ENCODE data around the gene CNTNAP4. TPM values are rescaled to one million over a fixed set of nuclear protein-coding genes. Genes with fewer than 3 reads are reported as not detected.

The CNTNAP4 gene
- total RNA-seq, 6 experiments from 2014 or later = not detected

DNA sequence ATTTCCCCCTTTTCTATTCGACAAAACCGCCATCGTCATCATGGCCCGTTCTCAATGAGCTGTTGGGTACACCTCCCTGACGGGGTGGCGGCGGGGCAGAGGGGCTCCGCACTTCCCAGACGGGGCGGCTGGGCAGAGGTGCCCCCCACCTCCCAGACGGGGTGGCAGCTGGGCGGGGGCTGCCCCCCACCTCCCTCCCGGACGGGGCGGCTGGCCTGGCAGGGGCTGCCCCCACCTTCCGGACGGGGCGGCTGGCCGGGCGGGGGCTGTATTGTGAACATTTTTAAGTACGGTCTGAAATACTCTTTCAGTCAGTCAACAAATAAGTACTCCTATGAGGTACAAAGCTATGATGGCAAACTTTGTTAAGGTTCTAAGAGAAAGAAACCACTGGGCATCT, 222.8 kb downstream of the CNTNAP4 start:
- Mint-ChIP-seq H3K36me3 (ENCODE audit: low read depth) (no peaks in the 10 kb centered on the region), H3K27ac (no peak overlapping the region), H3K4me3 (no peak overlapping the region), H3K9me3 (peaks cover 18% of the 10 kb centered on the region), H3K4me1 (ENCODE audit: low read depth) (no peaks in the 10 kb centered on the region), H3K27me3 (ENCODE audit: insufficient read depth) (no peaks in the 10 kb centered on the region)
- DNase-seq = no peak
- TF ChIP-seq CTCF (IDR thresholded peaks at IDR 0.05) = no peak

- Mint-ChIP-seq H3K27me3 (ENCODE audit: insufficient read depth) (no peaks in the 10 kb centered on the region), H3K4me3 (no peak overlapping the region), H3K4me1 (ENCODE audit: low read depth) (no peaks in the 10 kb centered on the region), H3K27ac (no peak overlapping the region), H3K9me3 (peaks cover 18% of the 10 kb centered on the region), H3K36me3 (ENCODE audit: low read depth) (no peaks in the 10 kb centered on the region)
- no peak for DNase-seq
- no peak for TF ChIP-seq CTCF (IDR thresholded peaks at IDR 0.05)
These were observed 224.9 kb downstream of the CNTNAP4 start for GRCh38 chr16:76502063-76502462.

DNA sequence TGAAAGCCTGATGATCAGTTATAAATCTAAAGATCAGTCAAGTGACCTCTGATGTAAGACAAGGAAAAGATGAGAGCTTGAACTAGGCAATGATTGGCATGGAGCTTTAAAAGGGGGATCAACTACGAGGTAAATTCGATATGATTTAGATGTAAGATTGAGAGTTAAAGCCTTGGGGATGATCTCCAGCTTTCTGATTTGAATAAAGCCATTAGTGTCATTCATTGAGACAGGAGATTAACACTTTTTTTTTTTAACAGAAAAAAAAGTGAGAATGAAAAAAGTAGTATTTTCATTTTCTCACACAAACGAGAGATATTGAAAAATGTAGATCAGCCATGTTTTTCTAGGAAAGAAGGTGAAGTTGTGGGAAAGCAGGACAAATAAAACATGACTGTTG, 225.4 kb downstream of the CNTNAP4 start:
- Mint-ChIP-seq H3K4me3 (no peak overlapping the region), H3K9me3 (peaks cover 18% of the 10 kb centered on the region), H3K36me3 (ENCODE audit: low read depth) (no peaks in the 10 kb centered on the region; the same call in 1 of the 2 replicates), H3K4me1 (ENCODE audit: low read depth) (no peaks in the 10 kb centered on the region), H3K27me3 (ENCODE audit: insufficient read depth) (no peaks in the 10 kb centered on the region), H3K27ac (no peak overlapping the region)
- DNase-seq = no peak
- no peak for TF ChIP-seq CTCF (IDR thresholded peaks at IDR 0.05)

DNA sequence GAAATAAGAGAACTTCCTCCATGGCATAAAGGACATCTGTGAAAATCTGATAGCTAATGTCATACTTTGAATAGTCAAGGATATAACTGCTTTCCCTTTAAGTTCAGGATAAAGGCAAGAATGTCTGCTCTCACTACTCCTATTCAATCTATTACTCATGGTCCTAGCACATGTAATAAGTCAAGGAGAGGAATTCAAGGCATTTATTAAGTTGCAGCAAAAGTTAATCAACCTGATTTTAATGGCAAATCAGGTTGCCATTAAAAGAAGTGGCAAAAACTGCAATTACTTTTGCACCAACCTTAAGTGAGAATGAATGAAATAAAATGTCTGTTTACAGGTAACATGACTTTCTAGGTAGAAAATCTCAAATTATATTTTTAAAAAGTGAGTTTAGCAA, 225.9 kb downstream of the CNTNAP4 start:
- Mint-ChIP-seq H3K27ac (no peak overlapping the region), H3K9me3 (peaks cover 18% of the 10 kb centered on the region)

GRCh38 chr16:76511203-76511602, 234.0 kb downstream of the CNTNAP4 start:
- Mint-ChIP-seq H3K9me3 (peaks cover 17% of the 10 kb centered on the region), H3K4me1 (ENCODE audit: low read depth) (no peaks in the 10 kb centered on the region), H3K27me3 (ENCODE audit: insufficient read depth) (no peaks in the 10 kb centered on the region), H3K4me3 (no peak overlapping the region), H3K27ac (no peak overlapping the region), H3K36me3 (ENCODE audit: low read depth) (no peaks in the 10 kb centered on the region; the same call in 1 of the 2 replicates)
- no peak for DNase-seq
- TF ChIP-seq CTCF (IDR thresholded peaks at IDR 0.05) = no peak

More for the DNA sequence above, 225.9 kb downstream of the CNTNAP4 start:
- Mint-ChIP-seq H3K4me1 (ENCODE audit: low read depth) (no peaks in the 10 kb centered on the region), H3K4me3 (no peak overlapping the region), H3K36me3 (ENCODE audit: low read depth) (no peaks in the 10 kb centered on the region; the same call in 1 of the 2 replicates), H3K27me3 (ENCODE audit: insufficient read depth) (no peaks in the 10 kb centered on the region)
- DNase-seq = no peak
- TF ChIP-seq CTCF (IDR thresholded peaks at IDR 0.05) = no peak

- H3K27me3 Mint-ChIP-seq (ENCODE audit: insufficient read depth) = no peaks in the 10 kb centered on the region
- no peak overlapping the region for H3K27ac Mint-ChIP-seq
- peaks cover 29% of the 10 kb centered on the region for H3K9me3 Mint-ChIP-seq
- no peak for DNase-seq
- H3K36me3 Mint-ChIP-seq (ENCODE audit: low read depth) = no peaks in the 10 kb centered on the region; the same call in 1 of the 2 replicates
- no peak for TF ChIP-seq CTCF (IDR thresholded peaks at IDR 0.05)
- H3K4me1 Mint-ChIP-seq (ENCODE audit: low read depth) = no peaks in the 10 kb centered on the region
- H3K4me3 Mint-ChIP-seq = no peak overlapping the region
These were observed 241.6 kb downstream of the CNTNAP4 start for GRCh38 chr16:76518781-76519180.

Measured in HFFc6 (cell line).